ENCODE results near the gene AUTS2. TPM values are rescaled to one million over a fixed set of nuclear protein-coding genes. Genes with fewer than 3 reads are reported as not detected.

AUTS2 gene
- total and polyA plus RNA-seq, 10 of the 15 experiments (the other 5 are each of a cell fraction or from before 2014, with no cell fraction given), result 6.4 to 55.6 (median 21.6) TPM

- TF ChIP-seq IRF5 (IDR thresholded peaks at IDR 0.05; ENCODE audit: borderline replicate concordance) (no peak), IRF3 (IDR thresholded peaks at IDR 0.05) (no peak), PKNOX1 (IDR thresholded peaks at IDR 0.05) (no peak), ESRRA (IDR thresholded peaks at IDR 0.05; ENCODE audit: low read length) (no peak), ATF3 (IDR thresholded peaks at IDR 0.05; ENCODE audit: borderline replicate concordance, extremely low read depth, low read depth, low read length) (no peak), ZNF687 (IDR thresholded peaks at IDR 0.05) (no peak), TCF7 (IDR thresholded peaks at IDR 0.05; ENCODE audit: borderline replicate concordance) (no peak), RELA (IDR thresholded peaks at IDR 0.05; ENCODE audit: borderline replicate concordance, partially characterized antibody) (no peak), ZBED1 (IDR thresholded peaks at IDR 0.05; ENCODE audit: borderline replicate concordance) (no peak), ZZZ3 (IDR thresholded peaks at IDR 0.05; ENCODE audit: control insufficient read depth, insufficient read length, low read depth) (no peak)
Measured at GRCh38 chr7:70035519-70035918, 437.2 kb downstream of the AUTS2 start (continued).

Data from GM12878 (cell line).